HepG2 (cell line): ENCODE measurements around the gene NSUN3. TPM values are rescaled to one million over a fixed set of nuclear protein-coding genes. Genes with fewer than 3 reads are reported as not detected.
"Not testable (repeated sequence)": the region's sequence is repeated elsewhere in the genome, so short reads cannot be mapped to it uniquely, and the experiment has no call there.

Source experiments
- ATAC-seq: fragments of 200-7000 bp; cut with Tn5 transposase; 3 replicates; pipeline ENCODE4 v1.9.1; 2020; ENCODE audit warnings: mild to moderate bottlenecking, moderate library complexity
- BruUV-seq: library from RNA; stranded (reverse); fragments of 400-500 nt; replicated peaks from 2 replicates; lab custom pipeline; 2021; lab: Mats Ljungman, UMichigan
- CTCF ChIA-PET: fragments of 300-600 bp; formaldehyde crosslinking; extraction: SDS; loops from one replicate; lab custom pipeline; 2021; ENCODE audit warnings: low total read pairs, inconsistent platforms, low intra/inter-chr PET ratio; lab: Yijun Ruan, JAX
- POLR2A ChIA-PET: fragments of 350-600 bp; sonication (Branson Sonifier 250); formaldehyde crosslinking; loops from one replicate; lab custom pipeline; 2020; ENCODE audit warnings: antibody characterized with exemption, inconsistent platforms; lab: Yijun Ruan, JAX
- DNase-seq: peaks from one replicate; pipeline ENCODE4 v3.0.0-alpha.2; 2015; ENCODE audit warnings: low spot score
- FAIRE-seq: peaks from 3 replicates; lab custom pipeline; 2011; peaks lifted over from hg19 to GRCh38; lab: Jason Lieb, UNC
- H2AFZ ChIP-seq: one replicate; pipeline ENCODE4 v1.6.1; 2011; ENCODE audit warnings: low read length, inconsistent platforms
- H3K27ac ChIP-seq: fragments of 300-600 bp; 3 replicates; pipeline ENCODE4 v1.8.0; 2011; ENCODE audit warnings: mixed run types, mild to moderate bottlenecking, mixed read lengths, low read length, inconsistent platforms; ENCODE audit not compliant: insufficient read depth; ENCODE audit errors: extremely low read length
- H3K27me3 ChIP-seq, 2 experiments: fragments of 200-600 bp in 1 of 2; 2 replicates in 1 of 2; 3 replicates in 1 of 2; pipeline versions ENCODE4 v1.6.0 to v1.8.0; 2011; ENCODE audit warnings: low read length in 2 of 2, mild to moderate bottlenecking in 2 of 2, moderate library complexity in 2 of 2, inconsistent platforms in 1 of 2; ENCODE audit not compliant: insufficient read depth in 2 of 2, control insufficient read depth in 1 of 2
- H3K36me3 ChIP-seq, 2 experiments: fragments of 200-600 bp in 1 of 2; replicated peaks in 1 of 2; 2 replicates in 1 of 2; 3 replicates in 1 of 2; pipeline versions ENCODE4 v1.5.1 to v1.8.0; 2011; ENCODE audit warnings: low read length in 2 of 2, inconsistent platforms in 1 of 2; ENCODE audit not compliant: insufficient read depth in 2 of 2, control insufficient read depth in 1 of 2
- H3K4me1 ChIP-seq: 2 replicates; pipeline ENCODE4 v1.5.1; 2012; ENCODE audit warnings: low read length, inconsistent platforms; ENCODE audit not compliant: insufficient read depth
- H3K4me2 ChIP-seq: 2 replicates; pipeline ENCODE4 v1.6.0; 2011; ENCODE audit warnings: low read depth, low read length, inconsistent platforms
- H3K4me3 ChIP-seq, 3 experiments: fragments of 200-600 bp in 1 of 3; sonication (generic), shearing (Covaris generic) in 1 of 3; replicated peaks in 1 of 3; 2 replicates each; pipeline ENCODE4 v1.5.1; 2011 to 2016; ENCODE audit warnings: low read length in 3 of 3, inconsistent platforms in 2 of 3, low read depth in 2 of 3, mild to moderate bottlenecking in 2 of 3, control low read depth in 1 of 3, mixed read lengths in 1 of 3; ENCODE audit not compliant: insufficient read depth in 1 of 3
- H3K79me2 ChIP-seq: one replicate; pipeline ENCODE4 v1.6.1; 2011; ENCODE audit warnings: low read length, inconsistent platforms; ENCODE audit not compliant: insufficient read depth
- H3K9ac ChIP-seq: 2 replicates; pipeline ENCODE4 v1.6.0; 2011; ENCODE audit warnings: mild to moderate bottlenecking, low read depth, low read length, inconsistent platforms; ENCODE audit not compliant: insufficient read depth
- H3K9me3 ChIP-seq: 2 replicates; pipeline ENCODE4 v1.5.1; 2012; ENCODE audit warnings: mild to moderate bottlenecking, low read length
- H4K20me1 ChIP-seq: 2 replicates; pipeline ENCODE4 v1.6.0; 2011; ENCODE audit warnings: inconsistent platforms, mild to moderate bottlenecking, low read length, moderate library complexity; ENCODE audit not compliant: insufficient read depth
- NFE2L2 ChIP-seq: fragments of 150-350 bp; IDR thresholded peaks from 2 replicates; pipeline ENCODE4 v1.6.1; 2014; ENCODE audit warnings: low read length
- ZBED4 ChIP-seq: sonication (generic); formaldehyde crosslinking; IDR thresholded peaks from 2 replicates; pipeline ENCODE4 v1.4.0; 2020; ENCODE audit warnings: missing genetic modification reagents, borderline replicate concordance
- in situ Hi-C: cut with HindIII; loops from 2 replicates; pipeline ENCODE4 v1.10.0; 2017; ENCODE audit warnings: low pct_unique_long_range_greater_than_20kb; ENCODE audit not compliant: extremely low pct_ligation_motif_present
- intact Hi-C: fragments of 100-400 bp; cut with micrococcal nuclease; formaldehyde crosslinking; loops from one replicate; pipeline ENCODE4 v1.10.0; 2022; ENCODE audit not compliant: unreplicated experiment
- polyA plus RNA-seq, 8 experiments: library from polyadenylated mRNA; depleted of rRNA in 3 of 8; stranded (reverse) in 7 of 8; unstranded in 1 of 8; fragments of >200 nt; fragmentation: Illumina TruSeq in 4 of 8; extraction: Trizol in 4 of 8; gene quantifications; 2 replicates each; pipeline versions ENCODE4 v1.2.1 to v1.2.3, GENCODE V29; 2011 to 2016; ENCODE audit warnings: low read depth in 4 of 8, missing spikeins in 1 of 8, mixed read lengths in 1 of 8; ENCODE audit not compliant: insufficient read depth in 1 of 8
- total RNA-seq, 5 experiments: library from RNA; depleted of rRNA; stranded (reverse); fragments of >200 nt; fragmentation: Illumina TruSeq; extraction: Trizol; gene quantifications; 2 replicates each; pipeline ENCODE4 v1.2.3, GENCODE V29; 2016; ENCODE audit warnings: low read depth in 1 of 5
- TF ChIP-seq, protein P1 (sequence below): sonication (generic); formaldehyde crosslinking; IDR thresholded peaks from 2 replicates; pipeline ENCODE4 v1.4.0; 2020; ENCODE audit warnings: low read depth, missing genetic modification reagents

NSUN3 gene
- total and polyA plus RNA-seq, 2 of the 13 experiments (the other 11 are each of a cell fraction or from before 2014, with no cell fraction given) = 3.2 to 10.6 TPM

GRCh38 chr3:94106268-94106667, 43.4 kb downstream of the NSUN3 start (continued):
- TF ChIP-seq ZBED4 (no peak), NFE2L2 (no peak)
- TF ChIP-seq, protein P1, sequence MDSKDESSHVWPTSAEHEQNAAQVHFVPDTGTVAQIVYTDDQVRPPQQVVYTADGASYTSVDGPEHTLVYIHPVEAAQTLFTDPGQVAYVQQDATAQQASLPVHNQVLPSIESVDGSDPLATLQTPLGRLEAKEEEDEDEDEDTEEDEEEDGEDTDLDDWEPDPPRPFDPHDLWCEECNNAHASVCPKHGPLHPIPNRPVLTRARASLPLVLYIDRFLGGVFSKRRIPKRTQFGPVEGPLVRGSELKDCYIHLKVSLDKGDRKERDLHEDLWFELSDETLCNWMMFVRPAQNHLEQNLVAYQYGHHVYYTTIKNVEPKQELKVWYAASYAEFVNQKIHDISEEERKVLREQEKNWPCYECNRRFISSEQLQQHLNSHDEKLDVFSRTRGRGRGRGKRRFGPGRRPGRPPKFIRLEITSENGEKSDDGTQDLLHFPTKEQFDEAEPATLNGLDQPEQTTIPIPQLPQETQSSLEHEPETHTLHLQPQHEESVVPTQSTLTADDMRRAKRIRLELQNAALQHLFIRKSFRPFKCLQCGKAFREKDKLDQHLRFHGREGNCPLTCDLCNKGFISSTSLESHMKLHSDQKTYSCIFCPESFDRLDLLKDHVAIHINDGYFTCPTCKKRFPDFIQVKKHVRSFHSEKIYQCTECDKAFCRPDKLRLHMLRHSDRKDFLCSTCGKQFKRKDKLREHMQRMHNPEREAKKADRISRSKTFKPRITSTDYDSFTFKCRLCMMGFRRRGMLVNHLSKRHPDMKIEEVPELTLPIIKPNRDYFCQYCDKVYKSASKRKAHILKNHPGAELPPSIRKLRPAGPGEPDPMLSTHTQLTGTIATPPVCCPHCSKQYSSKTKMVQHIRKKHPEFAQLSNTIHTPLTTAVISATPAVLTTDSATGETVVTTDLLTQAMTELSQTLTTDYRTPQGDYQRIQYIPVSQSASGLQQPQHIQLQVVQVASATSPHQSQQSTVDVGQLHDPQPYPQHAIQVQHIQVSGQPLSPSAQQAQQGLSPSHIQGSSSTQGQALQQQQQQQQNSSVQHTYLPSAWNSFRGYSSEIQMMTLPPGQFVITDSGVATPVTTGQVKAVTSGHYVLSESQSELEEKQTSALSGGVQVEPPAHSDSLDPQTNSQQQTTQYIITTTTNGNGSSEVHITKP = no peak

DNA sequence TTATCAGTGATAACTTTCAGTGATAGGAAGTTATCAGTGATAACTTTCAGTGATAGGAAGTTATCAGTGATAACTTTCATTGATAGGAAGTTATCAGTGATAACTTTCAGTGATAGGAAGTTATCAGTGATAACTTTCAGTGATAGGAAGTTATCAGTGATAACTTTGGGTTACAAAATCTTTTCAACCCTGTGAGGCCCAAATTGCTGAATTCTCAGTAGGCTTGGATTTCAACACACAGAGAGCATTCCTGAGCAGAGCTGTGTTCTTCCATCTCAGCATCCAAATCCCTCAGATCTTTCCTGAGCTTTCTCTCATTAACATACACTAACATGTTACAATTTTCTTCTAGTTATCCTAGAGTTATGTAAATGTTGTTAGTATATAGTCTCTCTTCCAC, 47.4 kb downstream of the NSUN3 start:
- FAIRE-seq, POLR2A ChIA-PET, CTCF ChIA-PET, H3K4me1 ChIP-seq, H3K9ac ChIP-seq, H3K9me3 ChIP-seq, H2AFZ ChIP-seq, in situ Hi-C loops, DNase-seq, H3K4me3 ChIP-seq, intact Hi-C loops, H3K4me2 ChIP-seq, H3K27ac ChIP-seq, H3K27me3 ChIP-seq, H3K36me3 ChIP-seq, H4K20me1 ChIP-seq, BruUV-seq, ATAC-seq, H3K79me2 ChIP-seq: not testable (repeated sequence)
